ENCODE results near the gene INPP4A.
"Not testable (repeated sequence)": the region's sequence is repeated elsewhere in the genome, so short reads cannot be mapped to it uniquely, and the experiment has no call there.

The INPP4A gene

GRCh38 chr2:98592565-98592964 is 147.9 kb downstream of the INPP4A start:
- H3K9me3 ChIP-seq (ENCODE audit: control insufficient read depth, low read length): no peaks in the 10 kb centered on the region
- no peak overlapping the region for H3K4me3 ChIP-seq (ENCODE audit: insufficient read depth, low read depth, low read length, poor library complexity, severe bottlenecking)
- no peak overlapping the region for H3K27ac ChIP-seq (ENCODE audit: insufficient read depth, low read length, poor library complexity, severe bottlenecking)
- no peaks in the 10 kb centered on the region for H3K27me3 ChIP-seq (replicated peaks; ENCODE audit: control insufficient read depth, insufficient read depth, low read length, poor library complexity, severe bottlenecking)
- DNase-seq: no peak
- H3K4me1 ChIP-seq (ENCODE audit: control insufficient read depth, insufficient read depth, low read length, poor library complexity, severe bottlenecking): no peaks in the 10 kb centered on the region
- H3K36me3 ChIP-seq (ENCODE audit: control insufficient read depth, insufficient read depth, low read length): peaks cover 45% of the 10 kb centered on the region

GRCh38 chr2:98594665-98595064 is 150.0 kb downstream of the INPP4A start:
- not testable (repeated sequence) for DNase-seq; H3K27ac ChIP-seq (ENCODE audit: insufficient read depth, low read length, poor library complexity, severe bottlenecking)

GRCh38 chr2:98598781-98599428 is 154.2 kb downstream of the INPP4A start:
- H3K27ac ChIP-seq (ENCODE audit: insufficient read depth, low read length, poor library complexity, severe bottlenecking): no peak overlapping the region
- H3K36me3 ChIP-seq (ENCODE audit: control insufficient read depth, insufficient read depth, low read length): peaks cover 17% of the 10 kb centered on the region
- no peak for DNase-seq
- H3K4me3 ChIP-seq (ENCODE audit: insufficient read depth, low read depth, low read length, poor library complexity, severe bottlenecking): no peak overlapping the region
- no peaks in the 10 kb centered on the region for H3K4me1 ChIP-seq (ENCODE audit: control insufficient read depth, insufficient read depth, low read length, poor library complexity, severe bottlenecking)
- H3K9me3 ChIP-seq (ENCODE audit: control insufficient read depth, low read length): no peaks in the 10 kb centered on the region
- no peaks in the 10 kb centered on the region for H3K27me3 ChIP-seq (replicated peaks; ENCODE audit: control insufficient read depth, insufficient read depth, low read length, poor library complexity, severe bottlenecking)

More at GRCh38 chr2:98594665-98595064, 150.0 kb downstream of the INPP4A start:
- H3K27me3 ChIP-seq (replicated peaks; ENCODE audit: control insufficient read depth, insufficient read depth, low read length, poor library complexity, severe bottlenecking); H3K4me1 ChIP-seq (ENCODE audit: control insufficient read depth, insufficient read depth, low read length, poor library complexity, severe bottlenecking); H3K4me3 ChIP-seq (ENCODE audit: insufficient read depth, low read depth, low read length, poor library complexity, severe bottlenecking); H3K9me3 ChIP-seq (ENCODE audit: control insufficient read depth, low read length): not testable (repeated sequence)
- peaks cover 39% of the 10 kb centered on the region for H3K36me3 ChIP-seq (ENCODE audit: control insufficient read depth, insufficient read depth, low read length)

GRCh38 chr2:98601532-98602132 is 157.0 kb downstream of the INPP4A start:
- no peaks in the 10 kb centered on the region for H3K27me3 ChIP-seq (replicated peaks; ENCODE audit: control insufficient read depth, insufficient read depth, low read length, poor library complexity, severe bottlenecking)
- no peak overlapping the region for H3K4me3 ChIP-seq (ENCODE audit: insufficient read depth, low read depth, low read length, poor library complexity, severe bottlenecking)
- H3K36me3 ChIP-seq (ENCODE audit: control insufficient read depth, insufficient read depth, low read length): peaks cover 16% of the 10 kb centered on the region
- DNase-seq: no peak
- no peaks in the 10 kb centered on the region for H3K9me3 ChIP-seq (ENCODE audit: control insufficient read depth, low read length)
- no peak overlapping the region for H3K27ac ChIP-seq (ENCODE audit: insufficient read depth, low read length, poor library complexity, severe bottlenecking)
- H3K4me1 ChIP-seq (ENCODE audit: control insufficient read depth, insufficient read depth, low read length, poor library complexity, severe bottlenecking): peaks cover 6% of the 10 kb centered on the region

- H3K27me3 ChIP-seq (replicated peaks; ENCODE audit: control insufficient read depth, insufficient read depth, low read length, poor library complexity, severe bottlenecking): no peaks in the 10 kb centered on the region
- H3K4me3 ChIP-seq (ENCODE audit: insufficient read depth, low read depth, low read length, poor library complexity, severe bottlenecking): no peak overlapping the region
- H3K9me3 ChIP-seq (ENCODE audit: control insufficient read depth, low read length): no peaks in the 10 kb centered on the region
- no peak for DNase-seq
- H3K27ac ChIP-seq (ENCODE audit: insufficient read depth, low read length, poor library complexity, severe bottlenecking): no peak overlapping the region
- peaks cover 16% of the 10 kb centered on the region for H3K36me3 ChIP-seq (ENCODE audit: control insufficient read depth, insufficient read depth, low read length)
- H3K4me1 ChIP-seq (ENCODE audit: control insufficient read depth, insufficient read depth, low read length, poor library complexity, severe bottlenecking): peaks cover 22% of the 10 kb centered on the region
Measured at GRCh38 chr2:98604547-98604946, 159.9 kb downstream of the INPP4A start.

DNA sequence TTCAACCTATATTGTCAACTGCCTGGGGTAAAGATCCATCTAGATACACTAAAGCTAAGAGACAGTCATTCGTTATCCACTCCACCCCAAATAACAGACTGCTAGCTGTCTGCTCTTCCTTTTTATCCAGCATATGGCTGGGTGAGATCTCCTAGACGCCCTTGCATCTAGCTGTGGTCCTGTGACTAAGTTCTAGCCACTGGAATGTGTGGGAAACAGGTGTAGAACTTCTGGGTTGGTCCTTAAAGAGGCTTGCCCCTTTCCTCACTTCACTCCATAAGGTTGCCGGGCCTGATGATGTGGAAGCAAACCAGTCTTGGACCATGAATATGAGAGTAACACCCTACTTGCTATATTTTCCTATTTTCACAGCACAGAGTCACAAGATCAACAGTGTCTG is 160.4 kb downstream of the INPP4A start:
- Histone ChIP-seq H3K4me3 (ENCODE audit: insufficient read depth, low read depth, low read length, poor library complexity, severe bottlenecking) (no peak overlapping the region), H3K36me3 (ENCODE audit: control insufficient read depth, insufficient read depth, low read length) (peaks cover 10% of the 10 kb centered on the region), H3K27ac (ENCODE audit: insufficient read depth, low read length, poor library complexity, severe bottlenecking) (peak overlapping the region; percentile 37), H3K4me1 (ENCODE audit: control insufficient read depth, insufficient read depth, low read length, poor library complexity, severe bottlenecking) (peaks cover 26% of the 10 kb centered on the region), H3K27me3 (replicated peaks; ENCODE audit: control insufficient read depth, insufficient read depth, low read length, poor library complexity, severe bottlenecking) (no peaks in the 10 kb centered on the region), H3K9me3 (ENCODE audit: control insufficient read depth, low read length) (no peaks in the 10 kb centered on the region)
- DNase-seq: no peak

- H3K4me3 ChIP-seq (ENCODE audit: insufficient read depth, low read depth, low read length, poor library complexity, severe bottlenecking): no peak overlapping the region
Measured at GRCh38 chr2:98606431-98606830, 161.8 kb downstream of the INPP4A start.

DNA sequence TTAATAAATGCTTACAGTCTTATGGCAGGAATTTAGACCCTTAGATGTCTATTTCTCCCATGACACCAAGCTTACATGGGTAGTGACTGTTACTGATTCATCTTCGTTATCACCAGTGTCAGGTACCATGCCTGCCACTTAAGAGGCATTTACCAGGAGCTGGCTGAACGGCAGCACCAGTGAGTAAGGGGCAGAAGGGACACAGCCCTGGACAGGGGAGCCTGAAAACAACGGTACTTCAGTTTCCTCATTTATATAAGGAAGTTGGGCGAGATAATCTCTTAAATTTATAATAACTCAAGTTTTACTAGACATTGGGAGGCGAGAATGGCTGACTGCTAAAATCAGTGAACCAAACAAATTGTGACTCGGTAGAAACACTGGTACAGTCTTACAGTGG is 162.4 kb downstream of the INPP4A start:
- Histone ChIP-seq H3K4me3 (ENCODE audit: insufficient read depth, low read depth, low read length, poor library complexity, severe bottlenecking) (peak overlapping the region; percentile 99), H3K9me3 (ENCODE audit: control insufficient read depth, low read length) (no peaks in the 10 kb centered on the region), H3K36me3 (ENCODE audit: control insufficient read depth, insufficient read depth, low read length) (peaks cover 6% of the 10 kb centered on the region), H3K27me3 (replicated peaks; ENCODE audit: control insufficient read depth, insufficient read depth, low read length, poor library complexity, severe bottlenecking) (no peaks in the 10 kb centered on the region), H3K4me1 (ENCODE audit: control insufficient read depth, insufficient read depth, low read length, poor library complexity, severe bottlenecking) (peaks cover 31% of the 10 kb centered on the region), H3K27ac (ENCODE audit: insufficient read depth, low read length, poor library complexity, severe bottlenecking) (peak overlapping the region; percentile 92)
- no peak for DNase-seq

More at GRCh38 chr2:98606431-98606830, 161.8 kb downstream of the INPP4A start:
- Histone ChIP-seq H3K9me3 (ENCODE audit: control insufficient read depth, low read length) (no peaks in the 10 kb centered on the region), H3K27me3 (replicated peaks; ENCODE audit: control insufficient read depth, insufficient read depth, low read length, poor library complexity, severe bottlenecking) (no peaks in the 10 kb centered on the region), H3K4me1 (ENCODE audit: control insufficient read depth, insufficient read depth, low read length, poor library complexity, severe bottlenecking) (peaks cover 31% of the 10 kb centered on the region), H3K36me3 (ENCODE audit: control insufficient read depth, insufficient read depth, low read length) (peaks cover 10% of the 10 kb centered on the region), H3K27ac (ENCODE audit: insufficient read depth, low read length, poor library complexity, severe bottlenecking) (no peak overlapping the region)
- DNase-seq: no peak

DNA sequence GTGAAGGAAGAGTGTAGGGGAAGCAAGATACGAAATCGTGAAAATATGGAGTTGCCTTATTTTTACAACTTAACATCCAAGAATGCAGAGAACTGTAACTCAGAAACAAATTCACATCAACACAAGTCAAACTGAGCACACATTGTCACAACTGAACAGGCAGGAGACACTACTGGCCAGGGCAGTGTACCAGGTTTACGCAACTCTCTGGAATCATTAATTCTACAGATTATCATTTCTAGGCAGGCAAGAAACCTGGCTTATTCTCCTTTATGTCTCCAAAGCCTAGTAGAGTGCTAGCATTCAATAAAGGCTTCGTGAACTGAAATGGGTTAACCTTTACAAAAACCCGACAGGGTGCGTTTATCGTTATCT is 163.1 kb downstream of the INPP4A start:
- Histone ChIP-seq H3K9me3 (ENCODE audit: control insufficient read depth, low read length) (no peaks in the 10 kb centered on the region), H3K4me3 (ENCODE audit: insufficient read depth, low read depth, low read length, poor library complexity, severe bottlenecking) (peak overlapping the region; percentile 99), H3K4me1 (ENCODE audit: control insufficient read depth, insufficient read depth, low read length, poor library complexity, severe bottlenecking) (peaks cover 31% of the 10 kb centered on the region), H3K27me3 (replicated peaks; ENCODE audit: control insufficient read depth, insufficient read depth, low read length, poor library complexity, severe bottlenecking) (no peaks in the 10 kb centered on the region), H3K27ac (ENCODE audit: insufficient read depth, low read length, poor library complexity, severe bottlenecking) (peak overlapping the region; percentile 92), H3K36me3 (ENCODE audit: control insufficient read depth, insufficient read depth, low read length) (peaks cover 10% of the 10 kb centered on the region)
- no peak for DNase-seq

DNA sequence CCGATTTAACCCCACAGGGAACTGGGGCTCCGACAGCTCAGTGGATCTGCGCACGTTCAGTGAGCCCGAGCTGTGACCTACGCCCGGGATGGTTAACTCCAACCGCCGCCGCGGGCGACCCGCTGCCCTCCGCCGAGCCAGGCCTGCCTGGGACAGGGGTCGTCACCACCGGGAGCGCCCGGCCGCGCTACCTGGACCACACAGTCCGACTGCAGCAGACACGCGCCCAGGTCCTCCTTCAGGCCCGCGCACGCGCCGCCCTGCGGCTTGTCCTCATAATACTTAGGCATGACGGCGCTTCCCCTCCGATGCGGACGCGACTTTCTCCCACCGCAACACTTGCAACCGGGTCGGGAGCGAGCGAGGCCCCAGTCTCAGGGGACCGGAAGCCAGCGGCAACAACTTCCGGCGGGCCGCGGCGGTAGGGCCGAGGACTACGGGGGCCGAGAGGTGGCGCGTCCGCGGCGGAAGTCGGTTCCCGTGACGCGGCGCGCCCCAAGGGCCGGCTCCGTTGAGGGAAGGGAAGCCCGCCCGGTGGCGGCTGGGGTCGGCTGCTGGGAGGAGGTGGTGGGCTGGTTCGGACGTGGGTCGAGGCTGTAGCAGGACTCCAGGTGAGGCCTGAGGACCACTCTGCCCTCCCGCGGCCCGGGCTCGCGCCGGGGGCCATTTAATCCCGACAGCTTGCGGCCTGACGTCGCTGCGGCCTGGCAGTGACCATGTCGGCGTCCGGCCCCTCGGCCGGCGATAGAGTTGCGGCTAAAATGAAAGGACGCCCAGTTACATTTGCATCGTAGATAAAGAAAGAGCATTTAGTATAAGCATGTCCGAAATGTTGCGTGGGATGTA is 163.7 kb downstream of the INPP4A start, which contains the start of the genes COA5 and UNC50:
Gene COA5, minus strand, starts transcription at position 397 of the 846 bp plus-strand sequence. Its CDS starts 107 bp downstream, at position 290.
Gene UNC50, plus strand, starts transcription at position 474 of the 846 bp plus-strand sequence. CDS start 1,171 bp downstream, outside the sequence.
- peak; percentile 82 to 88 (median 86) for DNase-seq
- Histone ChIP-seq H3K4me1 (ENCODE audit: control insufficient read depth, insufficient read depth, low read length, poor library complexity, severe bottlenecking) (peaks cover 31% of the 10 kb centered on the region), H3K4me3 (ENCODE audit: insufficient read depth, low read depth, low read length, poor library complexity, severe bottlenecking) (peak within 1 kb of the TSS; percentile 99), H3K9me3 (ENCODE audit: control insufficient read depth, low read length) (no peaks in the 10 kb centered on the region), H3K36me3 (ENCODE audit: control insufficient read depth, insufficient read depth, low read length) (peaks cover 12% of the 10 kb centered on the region), H3K27ac (ENCODE audit: insufficient read depth, low read length, poor library complexity, severe bottlenecking) (peak within 1 kb of the TSS; percentile 92), H3K27me3 (replicated peaks; ENCODE audit: control insufficient read depth, insufficient read depth, low read length, poor library complexity, severe bottlenecking) (no peaks in the 10 kb centered on the region)

Measured in effector memory CD4-positive, alpha-beta T cell (primary cell).